NCI-H128 (cell line): ENCODE data around the gene C2CD2.
"Not testable (repeated sequence)": the region's sequence is repeated elsewhere in the genome, so short reads cannot be mapped to it uniquely, and the experiment has no call there.

Source experiments
- DNase-seq: peaks from one replicate; lab custom pipeline; 2025; ENCODE audit not compliant: unreplicated experiment; lab: John Stamatoyannopoulos, UW

The C2CD2 gene

DNA sequence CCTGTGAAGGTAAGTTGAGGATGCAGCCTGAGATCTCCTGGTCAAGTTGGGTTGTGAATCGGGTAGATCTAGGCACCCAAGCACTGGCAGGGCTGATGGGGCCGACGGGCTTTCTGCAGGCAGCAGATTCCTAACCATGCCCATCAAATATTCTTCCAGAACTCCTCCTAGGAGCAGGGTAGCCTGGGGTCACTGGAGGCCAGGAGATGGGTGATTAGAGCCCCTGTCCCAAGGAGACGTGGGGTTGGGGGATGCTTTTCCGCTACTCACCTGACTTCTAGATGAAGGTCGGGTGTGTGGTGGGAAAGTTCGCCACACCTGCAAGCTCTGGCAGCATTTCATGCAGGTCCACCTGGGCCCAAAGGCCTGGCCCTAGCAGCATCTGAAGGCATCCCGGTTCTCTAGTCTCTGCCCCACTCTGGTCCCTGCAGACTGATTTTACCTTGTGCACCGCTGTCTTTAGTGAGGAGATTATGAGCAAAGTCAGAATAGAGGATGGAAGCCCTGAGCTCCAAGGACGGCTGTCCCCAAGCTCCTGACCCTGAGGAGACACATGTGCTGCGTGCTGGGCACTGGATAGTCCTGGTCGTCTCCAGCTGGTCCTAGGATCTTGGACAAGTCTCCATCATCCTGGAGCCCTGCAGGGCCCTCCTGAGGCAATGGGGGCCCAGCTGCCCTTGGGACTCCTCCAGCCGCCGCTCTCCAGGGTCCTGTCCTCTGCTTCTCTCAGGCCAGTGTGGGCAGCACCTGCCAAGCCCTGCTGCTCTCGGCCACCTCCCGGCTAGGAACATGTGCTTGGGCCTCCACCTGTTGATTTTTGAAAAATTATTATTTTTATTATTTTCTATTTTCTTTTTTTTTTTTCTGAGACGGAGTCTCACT lies 21.8 kb upstream of the C2CD2 start:
- no peak for DNase-seq

DNA sequence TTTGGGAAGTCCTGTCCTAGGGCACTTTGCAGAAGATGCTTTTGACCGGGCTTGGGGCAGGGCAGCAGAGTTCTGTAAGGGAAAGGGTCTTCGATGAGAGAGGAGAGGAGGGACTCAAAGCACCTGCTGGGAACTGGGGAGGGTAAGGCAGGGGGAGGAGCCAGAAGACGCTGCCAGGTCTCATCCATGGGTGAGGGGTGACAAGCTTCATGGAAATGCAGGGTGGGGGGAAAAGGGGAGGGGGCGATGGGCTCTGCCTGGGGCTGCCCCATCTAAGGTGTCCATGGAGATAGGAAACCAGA lies 20.9 kb upstream of the C2CD2 start:
- no peak for DNase-seq

DNA sequence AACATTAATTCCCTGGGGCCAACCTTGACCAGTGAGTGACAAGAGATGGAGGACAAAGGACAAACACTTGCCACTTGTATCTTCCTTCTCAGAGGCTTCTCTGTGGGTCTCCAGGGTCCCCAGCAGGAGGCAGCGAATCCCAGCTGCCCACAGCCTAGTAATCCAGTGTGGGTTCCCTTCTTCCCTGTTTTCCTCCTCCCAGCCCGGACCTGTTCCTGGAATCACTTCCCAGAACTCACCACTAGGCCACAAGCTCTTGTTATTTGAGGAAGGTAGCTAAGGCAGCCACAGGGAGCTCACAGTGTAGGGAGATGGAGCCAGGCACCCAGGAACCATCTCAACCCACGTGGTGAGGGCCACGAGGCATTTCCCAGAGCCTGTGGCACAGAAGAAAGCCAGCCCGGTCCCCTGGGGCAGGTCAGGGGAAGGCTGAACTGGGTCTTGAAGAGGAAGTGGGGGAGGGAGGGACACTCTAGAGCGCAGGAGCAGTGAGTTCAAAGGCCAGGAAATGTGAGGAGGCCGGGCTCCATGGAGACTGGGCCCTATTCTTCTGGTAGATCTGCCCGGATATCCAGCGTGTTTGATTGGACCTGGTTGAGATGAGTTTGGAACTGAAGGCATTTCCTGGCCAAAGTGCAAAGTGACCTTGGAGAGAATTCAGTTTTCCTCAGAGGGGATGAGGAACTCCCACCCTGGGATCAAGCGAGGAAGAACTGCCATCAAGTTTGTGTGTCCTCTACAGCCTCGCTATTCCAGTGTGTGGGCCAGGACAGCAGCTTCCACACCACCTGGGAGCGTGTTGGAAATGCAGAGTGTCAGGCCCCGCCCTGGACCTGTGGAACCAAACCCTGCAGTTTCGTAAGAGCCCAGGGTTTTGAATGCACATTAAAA lies 20.3 kb upstream of the C2CD2 start:
- DNase-seq: no peak

DNA sequence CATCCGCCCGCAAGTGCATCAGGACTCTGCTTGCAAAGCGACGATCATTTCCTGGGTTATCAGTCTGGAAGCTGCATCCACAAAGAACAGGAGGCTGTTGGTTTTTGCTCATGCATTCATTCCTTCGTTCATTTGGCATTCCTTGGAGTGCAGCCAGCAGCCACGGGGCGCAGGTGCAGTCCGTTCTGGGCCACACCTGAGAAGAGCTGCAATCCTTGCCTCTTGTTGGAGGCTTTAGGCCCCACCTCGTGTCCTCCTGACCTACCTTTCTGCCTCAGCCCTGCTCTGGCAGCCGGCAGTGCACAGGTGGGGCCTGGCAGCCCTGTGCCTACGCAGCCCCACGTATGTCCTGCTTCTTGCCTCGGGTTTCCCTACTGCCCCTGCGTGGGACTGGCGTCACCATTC lies 19.6 kb upstream of the C2CD2 start:
- no peak for DNase-seq

DNA sequence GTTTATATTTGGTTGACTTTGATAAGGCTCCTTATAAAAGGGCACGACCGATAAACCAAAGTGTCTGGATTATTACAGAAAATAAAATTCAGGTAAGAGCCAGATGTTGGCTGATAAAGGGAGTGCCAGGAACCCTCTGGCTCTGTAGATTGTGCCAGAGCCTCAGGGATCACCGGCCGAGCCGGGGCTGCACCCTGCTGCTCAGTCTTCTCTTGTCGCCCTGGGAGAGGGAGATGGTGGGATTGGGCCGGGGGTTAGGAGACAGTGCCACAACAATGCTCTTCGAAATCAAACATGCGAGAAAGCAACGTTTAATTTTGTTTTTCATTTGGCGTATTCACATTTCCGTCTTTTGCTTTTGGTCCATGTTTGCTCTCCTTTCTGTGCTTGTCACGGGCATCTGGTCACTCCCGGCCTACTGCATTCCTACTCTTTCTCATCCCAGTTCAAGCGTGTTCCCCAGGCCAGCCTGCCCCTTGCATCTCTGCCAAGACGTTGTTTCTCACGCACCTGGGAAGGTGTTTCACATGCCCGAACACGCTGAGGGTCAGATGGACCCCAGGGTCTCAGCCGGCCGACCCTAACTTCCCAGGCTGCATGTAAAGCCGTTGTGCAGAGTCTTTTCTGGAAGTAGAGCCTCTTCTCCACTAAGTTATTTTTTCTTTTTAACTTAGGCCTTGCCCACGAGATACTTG lies 18.8 kb upstream of the C2CD2 start:
- no peak for DNase-seq

DNA sequence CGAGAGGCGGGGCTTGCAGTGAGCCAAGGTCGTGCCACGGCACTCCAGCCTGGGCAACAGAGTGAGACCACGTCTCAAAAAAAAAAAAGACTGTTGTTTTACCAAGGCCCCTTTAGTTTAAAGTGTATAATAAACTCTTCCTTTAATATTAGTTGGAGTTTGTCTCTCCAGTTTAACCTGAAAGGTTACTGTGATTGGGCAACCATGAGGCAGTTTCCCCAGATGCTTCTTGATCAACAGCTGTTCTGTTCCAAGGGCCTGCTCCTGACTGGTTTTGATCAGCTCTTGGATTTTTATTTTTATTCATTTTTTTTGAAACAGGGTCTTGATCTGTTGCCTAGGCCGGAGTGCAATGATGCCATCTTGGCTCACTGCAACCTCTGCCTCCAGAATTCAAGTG lies 18.1 kb upstream of the C2CD2 start:
- no peak for DNase-seq

DNA sequence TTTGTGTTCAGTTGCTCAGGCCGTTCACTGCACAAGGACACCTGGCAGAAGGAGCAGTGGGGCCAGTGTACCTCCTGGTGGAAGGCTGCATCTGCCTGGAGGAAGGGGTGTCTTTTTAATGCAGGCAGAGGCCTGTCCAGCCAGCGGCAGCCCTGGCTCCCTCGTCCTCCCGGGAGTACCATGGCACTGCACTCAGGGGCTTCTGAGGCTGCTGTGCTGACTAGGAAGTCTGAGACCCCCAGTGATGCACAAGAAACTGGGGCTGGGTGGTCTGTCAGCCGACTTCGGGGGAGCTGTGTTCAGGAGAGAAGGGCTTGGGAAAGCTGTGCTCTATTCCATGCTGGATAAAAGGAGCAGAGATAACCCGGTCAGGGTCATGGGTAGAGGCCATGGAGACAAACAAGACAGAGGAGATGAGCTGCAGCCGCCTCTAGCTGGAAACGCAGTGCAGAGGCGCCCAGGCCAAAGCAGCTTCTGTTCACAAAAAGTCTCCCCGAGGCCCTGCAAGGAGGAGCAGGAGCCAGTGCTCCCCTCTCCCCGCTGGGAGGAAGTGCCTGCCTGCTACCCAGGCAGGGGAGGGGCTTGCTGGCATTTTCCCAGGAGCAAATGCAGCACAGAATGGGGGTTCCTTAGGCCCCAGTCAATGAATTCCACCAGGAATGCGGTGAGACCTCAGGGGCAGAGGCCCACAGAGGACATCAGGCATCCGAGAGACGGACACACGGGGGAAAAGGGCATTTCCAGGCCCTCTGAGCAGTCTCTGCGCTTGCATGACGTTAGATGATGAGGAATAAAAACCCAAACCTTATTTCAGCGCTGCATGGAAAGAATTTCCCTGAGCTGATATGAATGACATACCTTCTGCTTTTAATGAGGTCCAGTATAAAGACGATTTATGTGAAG lies 17.2 kb upstream of the C2CD2 start:
- DNase-seq: no peak

DNA sequence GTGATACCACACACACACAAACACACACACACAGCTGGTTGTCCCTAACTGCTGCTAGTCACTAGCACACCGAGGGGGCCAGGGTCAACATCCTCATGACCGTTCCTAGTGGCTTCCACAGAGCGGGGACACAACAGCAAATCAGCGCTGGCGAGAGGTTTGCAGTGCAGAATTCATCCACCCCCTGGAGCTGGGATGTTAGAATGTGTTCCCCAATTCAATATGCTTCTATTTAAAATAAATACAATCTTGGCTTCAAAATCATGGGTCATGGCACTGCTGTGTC lies 16.2 kb upstream of the C2CD2 start:
- DNase-seq: no peak

DNA sequence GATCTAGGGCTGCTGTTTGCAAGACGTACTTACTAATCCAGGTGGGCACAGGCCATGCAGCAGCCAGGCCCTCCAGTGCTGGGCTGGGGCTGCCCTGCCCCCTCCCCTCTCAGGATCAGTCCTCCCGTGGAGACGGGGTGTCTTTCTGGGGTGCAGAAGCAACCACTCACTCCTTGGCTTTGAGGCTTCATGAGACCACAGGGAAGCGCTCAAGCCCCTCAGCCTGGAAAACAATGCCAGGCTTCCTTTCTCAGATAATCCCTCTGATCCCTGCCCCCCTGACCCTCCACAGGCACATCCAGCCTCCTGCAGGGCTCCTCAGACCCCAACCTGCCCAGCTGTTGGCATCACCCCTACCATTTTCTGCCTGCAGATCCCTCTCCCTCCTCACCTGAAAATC lies 13.9 kb upstream of the C2CD2 start:
- no peak for DNase-seq

DNA sequence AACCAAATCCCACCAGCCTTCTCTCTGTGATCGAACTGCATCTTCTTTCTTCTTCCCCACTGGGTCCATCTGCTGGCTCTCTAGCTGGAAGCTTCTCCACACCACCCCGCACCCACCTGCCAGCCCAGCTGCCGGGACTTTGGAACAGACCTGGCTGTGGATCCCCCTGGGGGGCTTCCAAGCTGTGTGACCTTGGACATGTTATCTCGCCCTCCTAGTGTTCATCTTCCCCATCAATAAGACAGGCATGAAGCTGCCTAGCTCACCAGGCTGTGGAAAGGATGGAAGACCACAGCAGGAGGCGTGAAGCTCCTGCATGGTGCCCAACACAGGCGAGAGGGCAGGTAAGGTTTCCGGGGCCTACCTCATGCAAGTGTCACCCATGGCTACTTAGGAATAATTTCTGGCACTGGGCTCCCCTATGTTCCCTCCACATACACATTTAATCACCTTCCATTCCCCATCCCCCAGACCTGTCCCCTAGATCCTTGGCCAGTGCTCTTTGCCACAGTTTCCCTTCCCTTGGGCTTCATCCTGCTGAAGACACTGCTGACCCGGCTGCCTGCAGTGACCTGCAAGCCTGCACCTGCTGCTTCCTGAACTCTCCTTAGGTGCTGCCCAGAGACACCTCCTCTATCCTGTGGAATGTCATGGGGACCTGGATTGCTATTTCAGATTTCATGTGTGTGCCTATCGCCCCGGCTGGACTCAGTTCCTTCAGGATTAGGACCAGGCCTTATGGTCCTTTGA lies 13.2 kb upstream of the C2CD2 start:
- no peak for DNase-seq

DNA sequence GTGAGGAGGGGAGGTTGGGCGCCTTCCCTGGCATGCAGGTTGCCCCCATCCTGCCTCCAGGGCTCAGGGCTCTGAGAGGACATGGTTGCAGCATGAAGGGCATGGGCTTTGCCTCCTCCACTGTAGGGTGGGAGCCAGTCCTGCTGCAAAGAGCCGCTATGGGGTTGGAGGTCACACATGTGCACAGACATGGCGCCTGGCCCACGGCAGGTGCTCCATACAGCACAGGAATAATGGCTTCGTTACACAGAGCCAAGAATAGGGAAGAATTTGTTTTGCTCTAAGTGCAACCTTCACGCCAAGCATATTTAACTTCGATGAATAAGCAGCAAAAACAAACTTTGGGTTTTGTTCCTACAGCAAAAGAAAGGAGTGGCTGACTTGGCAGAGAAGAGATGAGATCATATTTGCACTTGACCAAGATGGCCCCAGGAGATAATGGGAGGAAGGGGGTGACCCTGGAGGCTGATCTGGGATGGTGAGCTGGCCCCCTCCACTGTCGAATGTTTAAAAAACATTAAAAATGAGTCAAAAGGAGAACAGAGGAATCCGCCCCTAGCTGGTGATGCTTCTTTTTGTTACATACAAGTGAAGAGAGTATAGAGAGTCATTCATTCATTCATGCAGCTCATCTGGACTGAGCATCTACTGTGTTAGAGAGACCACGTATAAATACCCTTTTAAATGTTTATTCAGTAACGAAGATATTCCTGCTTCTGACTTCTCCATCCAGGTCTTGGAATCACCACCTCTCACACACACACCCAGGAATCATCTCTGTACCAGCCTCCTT lies 12.4 kb upstream of the C2CD2 start:
- DNase-seq: no peak

DNA sequence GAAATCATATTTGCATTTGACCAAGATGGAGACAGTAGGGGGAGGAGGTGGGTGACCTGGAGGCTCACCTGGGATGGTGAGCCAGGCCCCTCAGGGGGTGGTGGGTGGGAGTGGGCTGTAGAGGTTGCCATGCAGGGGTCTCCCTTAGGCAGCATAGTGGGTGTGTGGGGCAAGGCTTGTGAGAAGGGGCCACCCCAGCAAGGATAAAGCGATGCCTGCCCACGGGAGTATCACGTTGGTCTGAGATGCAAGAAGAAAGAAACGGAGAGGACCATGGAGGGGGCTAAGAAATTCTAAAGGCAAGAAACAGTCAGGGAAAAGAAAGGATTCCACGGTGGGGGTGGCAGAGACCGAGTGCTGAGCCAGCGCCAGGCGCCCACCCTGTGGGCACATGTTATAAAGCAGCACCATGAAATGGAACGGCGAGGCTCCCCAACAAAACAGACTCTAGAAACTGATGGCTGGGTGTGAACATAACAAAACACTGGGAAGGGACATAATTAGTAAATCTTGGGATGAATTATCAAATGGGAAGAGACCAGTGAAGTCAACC lies 11.7 kb upstream of the C2CD2 start:
- no peak for DNase-seq

DNA sequence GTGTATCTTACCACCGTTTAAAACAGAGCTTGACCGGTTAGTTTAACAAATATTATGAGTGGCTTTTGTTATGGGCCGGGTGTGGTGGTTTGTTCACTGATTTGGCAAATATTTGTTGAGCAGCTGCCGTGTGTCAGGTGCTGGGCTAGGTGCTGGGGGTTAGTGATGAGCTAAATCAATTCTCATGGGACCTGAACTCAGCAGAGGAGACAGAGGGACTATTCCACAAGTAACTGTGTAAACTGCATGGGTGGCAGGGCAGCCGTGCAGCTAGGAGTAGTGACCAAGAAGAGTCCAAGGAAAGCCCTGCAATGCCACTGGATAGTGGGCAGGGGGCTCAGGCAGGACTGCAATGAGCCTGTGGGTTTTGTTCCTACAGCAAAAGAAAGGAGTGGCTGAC lies 11.2 kb upstream of the C2CD2 start:
- no peak for DNase-seq

DNA sequence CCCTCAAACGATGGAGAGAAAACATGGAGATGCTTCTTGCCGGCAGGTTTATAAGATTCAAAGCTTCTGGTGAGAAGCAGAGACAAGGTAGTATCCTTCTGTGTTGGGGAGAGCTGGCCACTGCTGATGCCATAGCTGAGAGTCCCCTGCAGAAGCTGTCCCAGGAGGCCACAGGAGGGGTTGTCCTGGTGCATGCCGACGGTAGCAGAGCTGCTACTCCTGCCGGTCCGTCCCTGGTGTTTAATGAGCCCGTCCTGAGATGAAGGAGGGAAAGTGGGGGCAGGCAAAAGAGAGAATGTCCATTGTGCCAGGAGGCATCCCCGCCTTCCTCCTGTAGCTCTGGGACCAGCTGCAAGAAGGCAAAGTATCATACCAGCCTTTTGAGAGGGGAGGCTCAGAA lies 10.4 kb upstream of the C2CD2 start:
- DNase-seq: no peak

DNA sequence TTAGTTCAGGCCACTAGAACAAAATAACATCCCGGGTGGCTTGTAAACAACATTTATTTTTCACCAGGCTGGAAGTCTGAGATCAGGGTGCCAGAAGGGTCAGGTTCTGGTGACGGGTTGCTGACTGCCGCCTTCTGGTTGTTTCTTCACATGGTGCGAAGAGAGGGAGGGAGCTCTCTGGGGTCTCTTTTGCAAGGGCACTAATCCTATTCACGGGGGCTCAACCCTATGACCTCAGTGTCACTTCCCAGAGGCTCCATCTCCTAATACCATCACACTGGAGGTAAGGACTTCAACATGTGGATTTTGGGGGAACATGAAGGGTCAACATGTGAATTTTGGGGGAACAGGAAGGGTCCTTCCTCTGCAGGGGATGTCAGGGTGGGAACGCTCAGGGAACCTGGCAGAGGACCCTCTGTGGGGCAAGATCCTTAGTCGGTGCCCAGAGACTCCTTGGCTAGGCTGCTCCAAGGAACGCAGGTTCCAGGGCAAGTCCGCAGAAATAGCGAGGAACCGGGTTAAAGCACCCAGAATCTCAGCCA lies 8.7 kb upstream of the C2CD2 start:
- DNase-seq: no peak

DNA sequence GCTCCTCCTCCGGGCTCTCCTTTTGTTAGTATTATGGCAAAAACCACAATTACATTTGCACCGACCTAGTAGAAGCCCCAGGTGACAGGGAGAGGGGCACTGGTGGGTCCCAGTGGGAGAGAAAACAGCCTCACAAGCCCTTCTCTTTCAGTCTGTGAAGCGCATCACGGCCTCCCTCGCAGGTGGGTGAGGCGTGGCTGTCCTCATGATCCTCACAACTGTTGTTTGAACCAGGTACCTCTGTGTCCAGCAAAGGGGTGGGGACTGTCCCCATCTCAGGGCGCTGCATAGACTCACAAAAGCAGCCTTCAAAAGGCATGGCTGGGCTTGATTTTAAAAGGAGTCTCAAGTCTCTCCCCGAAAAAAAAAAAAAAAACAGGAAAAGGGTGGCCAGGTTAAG lies 7.9 kb upstream of the C2CD2 start:
- DNase-seq: no peak

DNA sequence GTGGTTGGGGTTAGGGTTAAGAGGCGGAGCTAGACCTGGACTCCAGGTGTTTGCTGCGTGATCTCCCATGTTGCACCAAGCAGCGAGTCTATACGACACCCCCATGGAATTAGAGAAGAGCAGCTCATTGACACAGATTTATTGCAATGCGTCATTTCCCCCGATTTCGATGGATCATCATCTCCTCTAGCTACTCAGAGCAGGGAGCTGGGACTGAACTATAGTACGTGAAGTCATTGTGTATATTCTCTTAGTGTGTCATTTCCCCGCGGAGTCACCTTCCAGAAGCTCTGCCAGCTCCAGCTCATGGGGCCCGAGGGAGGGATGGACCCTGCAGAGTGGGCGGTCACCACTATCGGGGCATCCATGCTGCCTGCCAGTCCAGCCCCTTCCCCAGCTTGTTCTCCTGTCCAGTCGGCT lies 7.5 kb upstream of the C2CD2 start:
- no peak for DNase-seq

DNA sequence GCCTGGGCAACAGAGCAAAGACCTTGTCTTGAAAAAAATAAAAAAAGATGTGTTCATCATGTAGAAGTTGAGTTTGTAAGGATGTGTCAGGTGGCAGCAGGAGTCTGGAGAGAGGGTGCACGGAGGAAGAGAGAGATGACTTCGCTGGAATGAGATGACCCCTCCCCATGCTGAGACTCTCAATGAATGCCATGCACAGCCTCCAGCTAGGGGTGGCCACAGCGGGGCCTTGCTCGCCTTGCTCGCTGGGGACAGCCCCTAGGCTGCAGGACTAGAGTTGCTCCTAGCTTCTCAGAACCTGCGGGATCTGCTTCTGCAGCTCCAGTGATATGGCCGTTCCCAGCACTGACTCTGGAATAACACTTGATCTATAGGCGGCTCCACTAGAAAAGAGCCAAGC lies 6.6 kb upstream of the C2CD2 start:
- DNase-seq: no peak

DNA sequence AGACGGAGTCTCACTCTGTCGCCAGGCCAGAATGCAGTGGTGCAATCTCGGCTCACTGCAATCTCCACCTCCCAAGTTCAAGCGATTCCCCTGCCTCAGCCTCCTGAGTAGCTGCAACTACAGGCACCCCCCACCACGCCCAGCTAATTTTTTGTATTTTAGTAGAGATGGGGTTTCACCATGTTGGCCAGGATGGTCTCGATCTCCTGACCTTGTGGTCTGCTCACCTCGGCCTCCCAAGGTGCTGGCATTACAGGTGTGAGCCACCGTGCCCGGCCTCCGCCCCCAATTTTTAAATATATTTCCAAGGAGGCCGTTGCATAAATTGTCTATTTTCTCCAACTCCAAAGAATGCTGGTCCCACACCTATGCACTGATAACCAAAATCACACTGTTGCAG lies 5.9 kb upstream of the C2CD2 start:
- not testable (repeated sequence) for DNase-seq
